Measurements from ENCODE around the gene GSE1.

DNA sequence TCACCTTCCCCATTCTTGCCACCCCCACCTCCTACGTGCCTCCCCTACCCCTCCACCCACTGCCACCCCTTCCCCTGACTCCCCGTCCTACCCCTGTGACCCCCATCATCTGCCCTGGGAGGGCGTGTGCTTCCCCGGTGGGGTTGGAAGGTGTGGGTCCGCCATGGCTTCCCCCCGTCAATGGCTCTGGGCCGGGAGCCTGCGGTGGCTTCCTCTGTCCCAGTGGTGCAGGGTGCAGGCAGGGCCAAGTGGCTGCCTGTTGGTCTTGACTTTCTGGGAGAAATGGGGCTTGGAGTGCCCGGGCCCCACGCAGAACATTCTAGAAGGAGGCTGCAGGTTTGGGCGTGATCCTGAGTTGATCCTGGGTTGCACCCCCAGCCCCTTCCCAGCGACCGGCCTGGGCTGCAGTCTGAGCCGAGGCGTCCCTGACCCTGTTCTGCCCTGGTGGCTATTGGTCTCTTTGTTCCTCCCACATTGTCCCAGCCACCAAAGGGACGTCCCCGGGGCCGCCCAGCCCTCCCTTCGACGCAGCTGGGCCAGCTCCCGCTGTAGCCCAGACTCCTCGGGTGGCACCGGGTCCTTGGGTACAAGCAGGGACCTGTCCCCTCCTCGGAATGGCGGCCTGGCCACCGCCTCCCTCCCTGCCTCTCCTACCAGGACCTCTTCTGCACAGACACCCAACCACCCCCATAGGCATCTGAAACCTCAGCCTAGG, 25.7 kb downstream of the GSE1 start:
- TF ChIP-seq, protein P1, sequence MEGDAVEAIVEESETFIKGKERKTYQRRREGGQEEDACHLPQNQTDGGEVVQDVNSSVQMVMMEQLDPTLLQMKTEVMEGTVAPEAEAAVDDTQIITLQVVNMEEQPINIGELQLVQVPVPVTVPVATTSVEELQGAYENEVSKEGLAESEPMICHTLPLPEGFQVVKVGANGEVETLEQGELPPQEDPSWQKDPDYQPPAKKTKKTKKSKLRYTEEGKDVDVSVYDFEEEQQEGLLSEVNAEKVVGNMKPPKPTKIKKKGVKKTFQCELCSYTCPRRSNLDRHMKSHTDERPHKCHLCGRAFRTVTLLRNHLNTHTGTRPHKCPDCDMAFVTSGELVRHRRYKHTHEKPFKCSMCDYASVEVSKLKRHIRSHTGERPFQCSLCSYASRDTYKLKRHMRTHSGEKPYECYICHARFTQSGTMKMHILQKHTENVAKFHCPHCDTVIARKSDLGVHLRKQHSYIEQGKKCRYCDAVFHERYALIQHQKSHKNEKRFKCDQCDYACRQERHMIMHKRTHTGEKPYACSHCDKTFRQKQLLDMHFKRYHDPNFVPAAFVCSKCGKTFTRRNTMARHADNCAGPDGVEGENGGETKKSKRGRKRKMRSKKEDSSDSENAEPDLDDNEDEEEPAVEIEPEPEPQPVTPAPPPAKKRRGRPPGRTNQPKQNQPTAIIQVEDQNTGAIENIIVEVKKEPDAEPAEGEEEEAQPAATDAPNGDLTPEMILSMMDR (IDR thresholded peaks at IDR 0.05), result no peak
- no peak for TF ChIP-seq POLR2A (IDR thresholded peaks at IDR 0.05)
- TF ChIP-seq POLR2AphosphoS5 (IDR thresholded peaks at IDR 0.05), result no peak
- no peak for TF ChIP-seq EP300 (IDR thresholded peaks at IDR 0.05)
